WTC11 (cell line): ENCODE measurements around the gene ZNF19. TPM values are rescaled to one million over a fixed set of nuclear protein-coding genes. Genes with fewer than 3 reads are reported as not detected.

Source experiments
- ATAC-seq: fragments of 200-7000 bp; cut with Tn5 transposase; 2 replicates; pipeline ENCODE4 v1.10.0; 2021; ENCODE audit warnings: mild to moderate bottlenecking, moderate library complexity
- CTCF ChIA-PET: fragments of 300-600 bp; sonication (Branson Sonifier 250); formaldehyde crosslinking; loops from one replicate; lab custom pipeline; 2021; ENCODE audit warnings: antibody characterized with exemption; lab: Charles Lee
- POLR2A ChIA-PET: fragments of 350-600 bp; sonication (Branson Sonifier 250); formaldehyde crosslinking; loops from one replicate; lab custom pipeline; 2021; ENCODE audit warnings: antibody characterized with exemption; lab: Charles Lee
- DNase-seq: peaks from one replicate; pipeline ENCODE4 v3.0.0; 2021; ENCODE audit warnings: low spot score
- H3K27ac Mint-ChIP-seq: 2 replicates; pipeline ENCODE4 v1.8.0; 2021; ENCODE audit warnings: mixed read lengths
- H3K27me3 Mint-ChIP-seq: 2 replicates; pipeline ENCODE4 v1.8.0; 2021; ENCODE audit warnings: low read depth, mild to moderate bottlenecking, moderate library complexity, mixed read lengths
- H3K36me3 Mint-ChIP-seq: 2 replicates; pipeline ENCODE4 v1.8.0; 2021; ENCODE audit warnings: mixed read lengths
- H3K4me1 Mint-ChIP-seq: 2 replicates; pipeline ENCODE4 v1.8.0; 2022; ENCODE audit warnings: mixed read lengths
- H3K4me3 Mint-ChIP-seq: 2 replicates; pipeline ENCODE4 v1.8.0; 2021; ENCODE audit warnings: mild to moderate bottlenecking, moderate library complexity, mixed read lengths
- H3K9me3 Mint-ChIP-seq: 2 replicates; pipeline ENCODE4 v1.8.0; 2021; ENCODE audit warnings: mixed read lengths
- ATF1 ChIP-seq: sonication (generic); formaldehyde crosslinking; IDR thresholded peaks from 2 replicates; pipeline ENCODE4 v1.8.1; 2023; ENCODE audit warnings: mild to moderate bottlenecking, moderate library complexity, missing genetic modification reagents
- CREM ChIP-seq: sonication (generic); formaldehyde crosslinking; IDR thresholded peaks from 2 replicates; pipeline ENCODE4 v1.8.1; 2022; ENCODE audit warnings: mild to moderate bottlenecking, missing genetic modification reagents, moderate library complexity
- FOXK1 ChIP-seq: sonication (generic); formaldehyde crosslinking; IDR thresholded peaks from 2 replicates; pipeline ENCODE4 v1.8.0; 2022; ENCODE audit warnings: mild to moderate bottlenecking, moderate library complexity, missing genetic modification reagents
- HMGA2 ChIP-seq: fragments of 250-450 bp; sonication (Bioruptor Pico); IDR thresholded peaks from 2 replicates; pipeline ENCODE4 v1.4.0; 2021; ENCODE audit warnings: mild to moderate bottlenecking, moderate library complexity
- IRF2 ChIP-seq: sonication (generic); formaldehyde crosslinking; IDR thresholded peaks from 2 replicates; pipeline ENCODE4 v1.8.0; 2022; ENCODE audit warnings: low read depth, missing genetic modification reagents, borderline replicate concordance
- JAZF1 ChIP-seq: fragments of 250-450 bp; sonication (Bioruptor Pico); IDR thresholded peaks from 2 replicates; pipeline ENCODE4 v1.9.0; 2021; ENCODE audit warnings: moderate library complexity, mild to moderate bottlenecking, inconsistent platforms
- NFATC4 ChIP-seq: fragments of 250-450 bp; sonication (Bioruptor Pico); IDR thresholded peaks from 2 replicates; pipeline ENCODE4 v1.9.0; 2021; ENCODE audit warnings: mild to moderate bottlenecking
- PRRX2 ChIP-seq: fragments of 250-450 bp; sonication (Bioruptor Pico); IDR thresholded peaks from 2 replicates; pipeline ENCODE4 v1.8.0; 2021; ENCODE audit warnings: mild to moderate bottlenecking
- TEAD1 ChIP-seq: sonication (generic); formaldehyde crosslinking; IDR thresholded peaks from 2 replicates; pipeline ENCODE4 v1.8.0; 2022; ENCODE audit warnings: mild to moderate bottlenecking, missing genetic modification reagents
- ZNF416 ChIP-seq: fragments of 250-450 bp; sonication (Bioruptor Pico); IDR thresholded peaks from 2 replicates; pipeline ENCODE4 v1.9.0; 2021; ENCODE audit warnings: mild to moderate bottlenecking, inconsistent platforms
- total RNA-seq: library from RNA; stranded (reverse); gene quantifications from 3 replicates; pipeline ENCODE4 v1.2.3, GENCODE V29; 2021
- TF ChIP-seq, protein P1 (sequence below): fragments of 250-450 bp; sonication (Bioruptor Pico); IDR thresholded peaks from 2 replicates; pipeline ENCODE4 v1.9.0; 2021; ENCODE audit warnings: mild to moderate bottlenecking, borderline replicate concordance
- TF ChIP-seq, protein P2 (sequence below): sonication (generic); formaldehyde crosslinking; conservative IDR thresholded peaks from 2 replicates; pipeline ENCODE4 v1.8.1; 2023; ENCODE audit warnings: mild to moderate bottlenecking, low read depth, missing genetic modification reagents, moderate library complexity
- TF ChIP-seq, protein P3 (sequence below): fragments of 250-450 bp; sonication (Bioruptor Pico); IDR thresholded peaks from 2 replicates; pipeline ENCODE4 v1.9.0; 2021; ENCODE audit warnings: mild to moderate bottlenecking
- TF ChIP-seq, protein P4 (sequence below): sonication (generic); formaldehyde crosslinking; IDR thresholded peaks from 2 replicates; pipeline ENCODE4 v1.8.0; 2023; ENCODE audit warnings: missing genetic modification reagents
- TF ChIP-seq, protein P5 (sequence below): sonication (generic); formaldehyde crosslinking; IDR thresholded peaks from 2 replicates; pipeline ENCODE4 v1.8.1; 2022; ENCODE audit warnings: mild to moderate bottlenecking, moderate library complexity, missing genetic modification reagents
- TF ChIP-seq, protein P6 (sequence below): sonication (generic); formaldehyde crosslinking; conservative IDR thresholded peaks from 2 replicates; pipeline ENCODE4 v1.8.1; 2022; ENCODE audit warnings: mild to moderate bottlenecking, missing genetic modification reagents
- TF ChIP-seq, protein P7 (sequence below): sonication (generic); formaldehyde crosslinking; IDR thresholded peaks from 2 replicates; pipeline ENCODE4 v1.8.0; 2022; ENCODE audit warnings: missing genetic modification reagents
- TF ChIP-seq, protein P8 (sequence below): sonication (generic); formaldehyde crosslinking; IDR thresholded peaks from 2 replicates; pipeline ENCODE4 v1.8.1; 2022; ENCODE audit warnings: low read depth, missing genetic modification reagents, borderline replicate concordance

Gene ZNF19
- total RNA-seq, 1 experiment from 2014 or later: 4.3 TPM

DNA sequence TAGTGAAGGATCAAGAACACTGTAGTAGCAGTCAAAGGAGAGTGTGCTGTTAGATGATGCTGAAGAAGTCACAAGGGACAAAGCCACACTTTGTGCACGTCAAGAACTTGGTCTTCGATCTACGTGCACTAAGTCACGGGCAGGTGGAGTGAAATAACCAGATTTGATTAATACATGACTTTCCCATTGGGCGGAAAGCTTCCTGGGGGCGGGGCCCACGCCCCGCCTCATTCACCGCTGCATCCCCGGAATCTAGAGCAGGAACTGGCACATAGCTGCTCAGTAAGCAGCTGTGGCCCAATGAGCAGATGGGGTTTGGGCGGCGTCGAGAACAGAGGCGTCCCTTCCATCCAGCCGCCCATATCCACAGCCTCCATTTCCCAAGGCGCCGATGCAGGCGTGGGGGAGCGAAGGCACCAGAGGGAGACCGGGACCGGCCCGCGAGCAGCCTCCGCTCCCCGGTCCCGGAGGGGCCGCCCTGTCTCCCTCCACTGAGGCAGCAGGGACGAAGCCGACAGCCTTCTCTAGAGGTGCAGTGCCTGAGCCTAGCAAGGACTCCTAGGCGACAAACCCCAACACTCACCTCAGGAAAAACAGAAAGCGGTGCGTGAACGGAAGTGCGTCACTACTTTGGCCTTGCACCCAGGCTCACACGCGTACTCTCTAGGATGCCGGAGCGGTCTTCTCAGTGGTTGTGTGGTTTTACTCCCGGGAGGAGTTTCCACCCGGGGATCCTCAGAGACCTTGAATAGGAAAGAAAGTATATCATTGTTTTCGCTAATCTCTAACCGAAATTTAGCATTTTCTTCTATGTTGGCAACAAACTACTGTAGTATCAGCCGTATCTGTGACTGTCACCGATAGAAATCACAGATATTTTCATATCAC is 4.9 kb downstream of the ZNF19 start:
- peaks cover 13% of the 10 kb centered on the region for H3K4me1 Mint-ChIP-seq
- peak overlapping the region; percentile 94 for H3K27ac Mint-ChIP-seq
- H3K9me3 Mint-ChIP-seq: no peaks in the 10 kb centered on the region
- ATAC-seq: peak; percentile 93
- ChIA-PET CTCF (interaction anchor here (0.5 to 1.5 kb wide), 9 partner anchors 9 to 127 kb away, joined by 3 to 12 read pairs (median 5); partner anchors contain the start of gene ZNF23), POLR2A (interaction anchor here (1.3 kb wide), 1 partner anchor 22 kb away, joined by 10 read pairs; the partner anchor contains the start of gene ZNF23)
- DNase-seq: peak; percentile 69
- H3K27me3 Mint-ChIP-seq: peaks cover 4% of the 10 kb centered on the region
- no peaks in the 10 kb centered on the region for H3K36me3 Mint-ChIP-seq
- H3K4me3 Mint-ChIP-seq: peak overlapping the region; percentile 79
- TF ChIP-seq, protein P1, sequence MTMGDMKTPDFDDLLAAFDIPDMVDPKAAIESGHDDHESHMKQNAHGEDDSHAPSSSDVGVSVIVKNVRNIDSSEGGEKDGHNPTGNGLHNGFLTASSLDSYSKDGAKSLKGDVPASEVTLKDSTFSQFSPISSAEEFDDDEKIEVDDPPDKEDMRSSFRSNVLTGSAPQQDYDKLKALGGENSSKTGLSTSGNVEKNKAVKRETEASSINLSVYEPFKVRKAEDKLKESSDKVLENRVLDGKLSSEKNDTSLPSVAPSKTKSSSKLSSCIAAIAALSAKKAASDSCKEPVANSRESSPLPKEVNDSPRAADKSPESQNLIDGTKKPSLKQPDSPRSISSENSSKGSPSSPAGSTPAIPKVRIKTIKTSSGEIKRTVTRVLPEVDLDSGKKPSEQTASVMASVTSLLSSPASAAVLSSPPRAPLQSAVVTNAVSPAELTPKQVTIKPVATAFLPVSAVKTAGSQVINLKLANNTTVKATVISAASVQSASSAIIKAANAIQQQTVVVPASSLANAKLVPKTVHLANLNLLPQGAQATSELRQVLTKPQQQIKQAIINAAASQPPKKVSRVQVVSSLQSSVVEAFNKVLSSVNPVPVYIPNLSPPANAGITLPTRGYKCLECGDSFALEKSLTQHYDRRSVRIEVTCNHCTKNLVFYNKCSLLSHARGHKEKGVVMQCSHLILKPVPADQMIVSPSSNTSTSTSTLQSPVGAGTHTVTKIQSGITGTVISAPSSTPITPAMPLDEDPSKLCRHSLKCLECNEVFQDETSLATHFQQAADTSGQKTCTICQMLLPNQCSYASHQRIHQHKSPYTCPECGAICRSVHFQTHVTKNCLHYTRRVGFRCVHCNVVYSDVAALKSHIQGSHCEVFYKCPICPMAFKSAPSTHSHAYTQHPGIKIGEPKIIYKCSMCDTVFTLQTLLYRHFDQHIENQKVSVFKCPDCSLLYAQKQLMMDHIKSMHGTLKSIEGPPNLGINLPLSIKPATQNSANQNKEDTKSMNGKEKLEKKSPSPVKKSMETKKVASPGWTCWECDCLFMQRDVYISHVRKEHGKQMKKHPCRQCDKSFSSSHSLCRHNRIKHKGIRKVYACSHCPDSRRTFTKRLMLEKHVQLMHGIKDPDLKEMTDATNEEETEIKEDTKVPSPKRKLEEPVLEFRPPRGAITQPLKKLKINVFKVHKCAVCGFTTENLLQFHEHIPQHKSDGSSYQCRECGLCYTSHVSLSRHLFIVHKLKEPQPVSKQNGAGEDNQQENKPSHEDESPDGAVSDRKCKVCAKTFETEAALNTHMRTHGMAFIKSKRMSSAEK (CRISPR knock-in tag): no peak
- no peak for TF ChIP-seq JAZF1 (CRISPR knock-in tag)
- TF ChIP-seq HMGA2 (CRISPR knock-in tag): no peak
- no peak for TF ChIP-seq IRF2 (CRISPR knock-in tag)
- no peak for TF ChIP-seq TEAD1 (CRISPR knock-in tag)
- no peak for TF ChIP-seq ZNF416 (CRISPR knock-in tag)
- TF ChIP-seq, protein P2, sequence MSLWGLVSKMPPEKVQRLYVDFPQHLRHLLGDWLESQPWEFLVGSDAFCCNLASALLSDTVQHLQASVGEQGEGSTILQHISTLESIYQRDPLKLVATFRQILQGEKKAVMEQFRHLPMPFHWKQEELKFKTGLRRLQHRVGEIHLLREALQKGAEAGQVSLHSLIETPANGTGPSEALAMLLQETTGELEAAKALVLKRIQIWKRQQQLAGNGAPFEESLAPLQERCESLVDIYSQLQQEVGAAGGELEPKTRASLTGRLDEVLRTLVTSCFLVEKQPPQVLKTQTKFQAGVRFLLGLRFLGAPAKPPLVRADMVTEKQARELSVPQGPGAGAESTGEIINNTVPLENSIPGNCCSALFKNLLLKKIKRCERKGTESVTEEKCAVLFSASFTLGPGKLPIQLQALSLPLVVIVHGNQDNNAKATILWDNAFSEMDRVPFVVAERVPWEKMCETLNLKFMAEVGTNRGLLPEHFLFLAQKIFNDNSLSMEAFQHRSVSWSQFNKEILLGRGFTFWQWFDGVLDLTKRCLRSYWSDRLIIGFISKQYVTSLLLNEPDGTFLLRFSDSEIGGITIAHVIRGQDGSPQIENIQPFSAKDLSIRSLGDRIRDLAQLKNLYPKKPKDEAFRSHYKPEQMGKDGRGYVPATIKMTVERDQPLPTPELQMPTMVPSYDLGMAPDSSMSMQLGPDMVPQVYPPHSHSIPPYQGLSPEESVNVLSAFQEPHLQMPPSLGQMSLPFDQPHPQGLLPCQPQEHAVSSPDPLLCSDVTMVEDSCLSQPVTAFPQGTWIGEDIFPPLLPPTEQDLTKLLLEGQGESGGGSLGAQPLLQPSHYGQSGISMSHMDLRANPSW (CRISPR knock-in tag): no peak
- TF ChIP-seq ATF1: no peak
- peak; percentile 78 for TF ChIP-seq FOXK1
- TF ChIP-seq, protein P3, sequence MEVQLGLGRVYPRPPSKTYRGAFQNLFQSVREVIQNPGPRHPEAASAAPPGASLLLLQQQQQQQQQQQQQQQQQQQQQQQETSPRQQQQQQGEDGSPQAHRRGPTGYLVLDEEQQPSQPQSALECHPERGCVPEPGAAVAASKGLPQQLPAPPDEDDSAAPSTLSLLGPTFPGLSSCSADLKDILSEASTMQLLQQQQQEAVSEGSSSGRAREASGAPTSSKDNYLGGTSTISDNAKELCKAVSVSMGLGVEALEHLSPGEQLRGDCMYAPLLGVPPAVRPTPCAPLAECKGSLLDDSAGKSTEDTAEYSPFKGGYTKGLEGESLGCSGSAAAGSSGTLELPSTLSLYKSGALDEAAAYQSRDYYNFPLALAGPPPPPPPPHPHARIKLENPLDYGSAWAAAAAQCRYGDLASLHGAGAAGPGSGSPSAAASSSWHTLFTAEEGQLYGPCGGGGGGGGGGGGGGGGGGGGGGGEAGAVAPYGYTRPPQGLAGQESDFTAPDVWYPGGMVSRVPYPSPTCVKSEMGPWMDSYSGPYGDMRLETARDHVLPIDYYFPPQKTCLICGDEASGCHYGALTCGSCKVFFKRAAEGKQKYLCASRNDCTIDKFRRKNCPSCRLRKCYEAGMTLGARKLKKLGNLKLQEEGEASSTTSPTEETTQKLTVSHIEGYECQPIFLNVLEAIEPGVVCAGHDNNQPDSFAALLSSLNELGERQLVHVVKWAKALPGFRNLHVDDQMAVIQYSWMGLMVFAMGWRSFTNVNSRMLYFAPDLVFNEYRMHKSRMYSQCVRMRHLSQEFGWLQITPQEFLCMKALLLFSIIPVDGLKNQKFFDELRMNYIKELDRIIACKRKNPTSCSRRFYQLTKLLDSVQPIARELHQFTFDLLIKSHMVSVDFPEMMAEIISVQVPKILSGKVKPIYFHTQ (CRISPR knock-in tag): no peak
- TF ChIP-seq, protein P4, sequence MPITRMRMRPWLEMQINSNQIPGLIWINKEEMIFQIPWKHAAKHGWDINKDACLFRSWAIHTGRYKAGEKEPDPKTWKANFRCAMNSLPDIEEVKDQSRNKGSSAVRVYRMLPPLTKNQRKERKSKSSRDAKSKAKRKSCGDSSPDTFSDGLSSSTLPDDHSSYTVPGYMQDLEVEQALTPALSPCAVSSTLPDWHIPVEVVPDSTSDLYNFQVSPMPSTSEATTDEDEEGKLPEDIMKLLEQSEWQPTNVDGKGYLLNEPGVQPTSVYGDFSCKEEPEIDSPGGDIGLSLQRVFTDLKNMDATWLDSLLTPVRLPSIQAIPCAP: no peak
- TF ChIP-seq, protein P5, sequence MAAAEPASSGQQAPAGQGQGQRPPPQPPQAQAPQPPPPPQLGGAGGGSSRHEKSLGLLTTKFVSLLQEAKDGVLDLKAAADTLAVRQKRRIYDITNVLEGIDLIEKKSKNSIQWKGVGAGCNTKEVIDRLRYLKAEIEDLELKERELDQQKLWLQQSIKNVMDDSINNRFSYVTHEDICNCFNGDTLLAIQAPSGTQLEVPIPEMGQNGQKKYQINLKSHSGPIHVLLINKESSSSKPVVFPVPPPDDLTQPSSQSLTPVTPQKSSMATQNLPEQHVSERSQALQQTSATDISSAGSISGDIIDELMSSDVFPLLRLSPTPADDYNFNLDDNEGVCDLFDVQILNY (CRISPR knock-in tag): no peak
- TF ChIP-seq, protein P6, sequence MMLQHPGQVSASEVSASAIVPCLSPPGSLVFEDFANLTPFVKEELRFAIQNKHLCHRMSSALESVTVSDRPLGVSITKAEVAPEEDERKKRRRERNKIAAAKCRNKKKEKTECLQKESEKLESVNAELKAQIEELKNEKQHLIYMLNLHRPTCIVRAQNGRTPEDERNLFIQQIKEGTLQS (CRISPR knock-in tag): no peak
- TF ChIP-seq CREM: peak; percentile 92
- TF ChIP-seq, protein P7, sequence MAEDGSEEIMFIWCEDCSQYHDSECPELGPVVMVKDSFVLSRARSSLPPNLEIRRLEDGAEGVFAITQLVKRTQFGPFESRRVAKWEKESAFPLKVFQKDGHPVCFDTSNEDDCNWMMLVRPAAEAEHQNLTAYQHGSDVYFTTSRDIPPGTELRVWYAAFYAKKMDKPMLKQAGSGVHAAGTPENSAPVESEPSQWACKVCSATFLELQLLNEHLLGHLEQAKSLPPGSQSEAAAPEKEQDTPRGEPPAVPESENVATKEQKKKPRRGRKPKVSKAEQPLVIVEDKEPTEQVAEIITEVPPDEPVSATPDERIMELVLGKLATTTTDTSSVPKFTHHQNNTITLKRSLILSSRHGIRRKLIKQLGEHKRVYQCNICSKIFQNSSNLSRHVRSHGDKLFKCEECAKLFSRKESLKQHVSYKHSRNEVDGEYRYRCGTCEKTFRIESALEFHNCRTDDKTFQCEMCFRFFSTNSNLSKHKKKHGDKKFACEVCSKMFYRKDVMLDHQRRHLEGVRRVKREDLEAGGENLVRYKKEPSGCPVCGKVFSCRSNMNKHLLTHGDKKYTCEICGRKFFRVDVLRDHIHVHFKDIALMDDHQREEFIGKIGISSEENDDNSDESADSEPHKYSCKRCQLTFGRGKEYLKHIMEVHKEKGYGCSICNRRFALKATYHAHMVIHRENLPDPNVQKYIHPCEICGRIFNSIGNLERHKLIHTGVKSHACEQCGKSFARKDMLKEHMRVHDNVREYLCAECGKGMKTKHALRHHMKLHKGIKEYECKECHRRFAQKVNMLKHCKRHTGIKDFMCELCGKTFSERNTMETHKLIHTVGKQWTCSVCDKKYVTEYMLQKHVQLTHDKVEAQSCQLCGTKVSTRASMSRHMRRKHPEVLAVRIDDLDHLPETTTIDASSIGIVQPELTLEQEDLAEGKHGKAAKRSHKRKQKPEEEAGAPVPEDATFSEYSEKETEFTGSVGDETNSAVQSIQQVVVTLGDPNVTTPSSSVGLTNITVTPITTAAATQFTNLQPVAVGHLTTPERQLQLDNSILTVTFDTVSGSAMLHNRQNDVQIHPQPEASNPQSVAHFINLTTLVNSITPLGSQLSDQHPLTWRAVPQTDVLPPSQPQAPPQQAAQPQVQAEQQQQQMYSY (CRISPR knock-in tag): no peak
- TF ChIP-seq PRRX2: peak; percentile 70; the same call in 1 of the 2 replicates
- TF ChIP-seq, protein P8, sequence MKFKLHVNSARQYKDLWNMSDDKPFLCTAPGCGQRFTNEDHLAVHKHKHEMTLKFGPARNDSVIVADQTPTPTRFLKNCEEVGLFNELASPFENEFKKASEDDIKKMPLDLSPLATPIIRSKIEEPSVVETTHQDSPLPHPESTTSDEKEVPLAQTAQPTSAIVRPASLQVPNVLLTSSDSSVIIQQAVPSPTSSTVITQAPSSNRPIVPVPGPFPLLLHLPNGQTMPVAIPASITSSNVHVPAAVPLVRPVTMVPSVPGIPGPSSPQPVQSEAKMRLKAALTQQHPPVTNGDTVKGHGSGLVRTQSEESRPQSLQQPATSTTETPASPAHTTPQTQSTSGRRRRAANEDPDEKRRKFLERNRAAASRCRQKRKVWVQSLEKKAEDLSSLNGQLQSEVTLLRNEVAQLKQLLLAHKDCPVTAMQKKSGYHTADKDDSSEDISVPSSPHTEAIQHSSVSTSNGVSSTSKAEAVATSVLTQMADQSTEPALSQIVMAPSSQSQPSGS: no peak
- TF ChIP-seq NFATC4 (CRISPR knock-in tag): no peak
